Activated T-helper 17 cell treated with anti-CD3 and anti-CD28 coated beads, Interleukin-2, amount 50 U/mL, for 72 hours (primary cell): ENCODE measurements around the gene LMO2. TPM values are rescaled to one million over a fixed set of nuclear protein-coding genes. Genes with fewer than 3 reads are reported as not detected.
"Not testable (repeated sequence)": the region's sequence is repeated elsewhere in the genome, so short reads cannot be mapped to it uniquely, and the experiment has no call there.

ENCODE experiments used
- ATAC-seq: fragments of 150-1000 bp; cut with Tn5 transposase; replicated peaks from 2 replicates; pipeline ENCODE4 v1.10.0; 2021; ENCODE audit warnings: mild to moderate bottlenecking, moderate library complexity
- H3K27ac Mint-ChIP-seq: one replicate; pipeline ENCODE4 v1.8.0; 2022; ENCODE audit warnings: mixed read lengths
- H3K27me3 Mint-ChIP-seq: one replicate; pipeline ENCODE4 v1.8.0; 2022; ENCODE audit warnings: mixed read lengths
- H3K36me3 Mint-ChIP-seq: one replicate; pipeline ENCODE4 v1.8.0; 2022; ENCODE audit warnings: low read depth, mild to moderate bottlenecking, mixed read lengths
- H3K4me1 Mint-ChIP-seq: one replicate; pipeline ENCODE4 v1.8.0; 2022; ENCODE audit warnings: mixed read lengths
- H3K4me3 Mint-ChIP-seq: one replicate; pipeline ENCODE4 v1.8.0; 2022; ENCODE audit warnings: mild to moderate bottlenecking, mixed read lengths
- H3K9me3 Mint-ChIP-seq: one replicate; pipeline ENCODE4 v1.8.0; 2022; ENCODE audit warnings: mixed read lengths
- total RNA-seq, 2 donors: library from RNA; stranded (reverse); gene quantifications; one replicate each; pipeline ENCODE4 v1.2.3, GENCODE V29; 2022

LMO2 gene
- total RNA-seq, result not detected

GRCh38 chr11:33891714-33892327 is at the start of gene LMO2:
Gene LMO2, minus strand, starts transcription at chr11:33892076. Its CDS starts 22,360 bp downstream, at chr11:33869716.
- H3K27me3 Mint-ChIP-seq, result peaks cover 75% of the 10 kb centered on the region
- ATAC-seq, result no peak
- H3K27ac Mint-ChIP-seq, result no peak within 1 kb of the TSS
- H3K4me1 Mint-ChIP-seq, result peaks cover 25% of the 10 kb centered on the region
- peak within 1 kb of the TSS; percentile 35 for H3K4me3 Mint-ChIP-seq
- no peaks in the 10 kb centered on the region for H3K9me3 Mint-ChIP-seq
- H3K36me3 Mint-ChIP-seq, result no peaks in the 10 kb centered on the region

GRCh38 chr11:33940538-33940815 is 48.6 kb upstream of the LMO2 start:
- no peak overlapping the region for H3K27ac Mint-ChIP-seq
- ATAC-seq, result no peak

GRCh38 chr11:33936725-33937604 is 45.1 kb upstream of the LMO2 start:
- no peak for ATAC-seq
- no peaks in the 10 kb centered on the region for H3K36me3 Mint-ChIP-seq
- H3K4me3 Mint-ChIP-seq, result no peak overlapping the region
- H3K4me1 Mint-ChIP-seq, result no peaks in the 10 kb centered on the region
- no peak overlapping the region for H3K27ac Mint-ChIP-seq
- peaks cover 2% of the 10 kb centered on the region for H3K9me3 Mint-ChIP-seq
- peaks cover 23% of the 10 kb centered on the region for H3K27me3 Mint-ChIP-seq

More at GRCh38 chr11:33940538-33940815, 48.6 kb upstream of the LMO2 start:
- H3K36me3 Mint-ChIP-seq, result no peaks in the 10 kb centered on the region
- H3K27me3 Mint-ChIP-seq, result peaks cover 15% of the 10 kb centered on the region
- no peaks in the 10 kb centered on the region for H3K4me1 Mint-ChIP-seq
- no peak overlapping the region for H3K4me3 Mint-ChIP-seq
- H3K9me3 Mint-ChIP-seq, result no peaks in the 10 kb centered on the region

GRCh38 chr11:33935461-33936456 is 43.9 kb upstream of the LMO2 start:
- Mint-ChIP-seq H3K27ac (no peak overlapping the region), H3K9me3 (peaks cover 5% of the 10 kb centered on the region), H3K4me1 (no peaks in the 10 kb centered on the region), H3K4me3 (no peak overlapping the region), H3K27me3 (peaks cover 25% of the 10 kb centered on the region), H3K36me3 (no peaks in the 10 kb centered on the region)
- ATAC-seq, result no peak

- Mint-ChIP-seq H3K4me1 (no peaks in the 10 kb centered on the region), H3K36me3 (no peaks in the 10 kb centered on the region), H3K9me3 (peaks cover 5% of the 10 kb centered on the region), H3K27ac (no peak overlapping the region), H3K27me3 (peaks cover 25% of the 10 kb centered on the region), H3K4me3 (no peak overlapping the region)
- ATAC-seq, result no peak
These were observed 43.1 kb upstream of the LMO2 start for GRCh38 chr11:33935005-33935404.

- peaks cover 25% of the 10 kb centered on the region for H3K27me3 Mint-ChIP-seq
- H3K36me3 Mint-ChIP-seq, result no peaks in the 10 kb centered on the region
- no peaks in the 10 kb centered on the region for H3K4me1 Mint-ChIP-seq
- no peak overlapping the region for H3K4me3 Mint-ChIP-seq
- H3K27ac Mint-ChIP-seq, result no peak overlapping the region
- peaks cover 5% of the 10 kb centered on the region for H3K9me3 Mint-ChIP-seq
- no peak for ATAC-seq
These were observed 42.6 kb upstream of the LMO2 start for GRCh38 chr11:33934450-33934849.

GRCh38 chr11:33933602-33934001 is 41.7 kb upstream of the LMO2 start:
- Mint-ChIP-seq H3K36me3 (no peaks in the 10 kb centered on the region), H3K27me3 (peaks cover 21% of the 10 kb centered on the region), H3K27ac (no peak overlapping the region), H3K9me3 (peaks cover 5% of the 10 kb centered on the region), H3K4me1 (no peaks in the 10 kb centered on the region), H3K4me3 (no peak overlapping the region)
- ATAC-seq, result no peak

- Mint-ChIP-seq H3K4me3 (no peak overlapping the region), H3K9me3 (peaks cover 5% of the 10 kb centered on the region), H3K4me1 (no peaks in the 10 kb centered on the region)
These were observed 40.8 kb upstream of the LMO2 start for GRCh38 chr11:33932721-33933120.

GRCh38 chr11:33931739-33932366 is 40.0 kb upstream of the LMO2 start:
- H3K27ac Mint-ChIP-seq, ATAC-seq, H3K4me3 Mint-ChIP-seq, H3K9me3 Mint-ChIP-seq, H3K4me1 Mint-ChIP-seq, H3K36me3 Mint-ChIP-seq: not testable (repeated sequence)
- peaks cover 20% of the 10 kb centered on the region for H3K27me3 Mint-ChIP-seq

More at GRCh38 chr11:33932721-33933120, 40.8 kb upstream of the LMO2 start:
- H3K36me3 Mint-ChIP-seq, result no peaks in the 10 kb centered on the region
- no peak overlapping the region for H3K27ac Mint-ChIP-seq
- ATAC-seq, result no peak
- H3K27me3 Mint-ChIP-seq, result peaks cover 18% of the 10 kb centered on the region

- ATAC-seq, result no peak
These were observed 39.2 kb upstream of the LMO2 start for GRCh38 chr11:33931067-33931466.

GRCh38 chr11:33930317-33931021 is 38.6 kb upstream of the LMO2 start:
- no peaks in the 10 kb centered on the region for H3K36me3 Mint-ChIP-seq
- peaks cover 5% of the 10 kb centered on the region for H3K9me3 Mint-ChIP-seq
- ATAC-seq, result no peak
- no peak overlapping the region for H3K27ac Mint-ChIP-seq
- no peak overlapping the region for H3K4me3 Mint-ChIP-seq
- H3K4me1 Mint-ChIP-seq, result no peaks in the 10 kb centered on the region
- H3K27me3 Mint-ChIP-seq, result peaks cover 22% of the 10 kb centered on the region

More at GRCh38 chr11:33931067-33931466, 39.2 kb upstream of the LMO2 start:
- H3K27ac Mint-ChIP-seq, result no peak overlapping the region
- no peaks in the 10 kb centered on the region for H3K36me3 Mint-ChIP-seq
- H3K9me3 Mint-ChIP-seq, result peaks cover 5% of the 10 kb centered on the region
- no peak overlapping the region for H3K4me3 Mint-ChIP-seq
- no peaks in the 10 kb centered on the region for H3K4me1 Mint-ChIP-seq
- peaks cover 21% of the 10 kb centered on the region for H3K27me3 Mint-ChIP-seq

GRCh38 chr11:33928564-33928963 is 36.7 kb upstream of the LMO2 start:
- Mint-ChIP-seq H3K27ac (no peak overlapping the region), H3K27me3 (peaks cover 22% of the 10 kb centered on the region), H3K36me3 (no peaks in the 10 kb centered on the region), H3K4me1 (no peaks in the 10 kb centered on the region), H3K4me3 (no peak overlapping the region), H3K9me3 (peaks cover 5% of the 10 kb centered on the region)
- ATAC-seq, result no peak

GRCh38 chr11:33926671-33927552 is 35.0 kb upstream of the LMO2 start:
- ATAC-seq, result no peak
- peaks cover 2% of the 10 kb centered on the region for H3K9me3 Mint-ChIP-seq
- H3K4me1 Mint-ChIP-seq, result no peaks in the 10 kb centered on the region
- no peak overlapping the region for H3K27ac Mint-ChIP-seq
- H3K4me3 Mint-ChIP-seq, result no peak overlapping the region
- H3K27me3 Mint-ChIP-seq, result peaks cover 24% of the 10 kb centered on the region
- no peaks in the 10 kb centered on the region for H3K36me3 Mint-ChIP-seq
